GM10266 (cell line): ENCODE results near the gene PHAF1.
"Not testable (repeated sequence)": the region's sequence is repeated elsewhere in the genome, so short reads cannot be mapped to it uniquely, and the experiment has no call there.

ENCODE experiments used
- DNase-seq: peaks from one replicate; pipeline ENCODE4 v3.0.0; 2012; ENCODE audit errors: extremely low spot score
- CTCF ChIP-seq: IDR thresholded peaks from 2 replicates; pipeline ENCODE4 v1.5.1; 2012; ENCODE audit warnings: mild to moderate bottlenecking, low read depth; ENCODE audit not compliant: control insufficient read depth, insufficient read depth; ENCODE audit errors: missing control alignments

PHAF1 gene

GRCh38 chr16:67114793-67115192 lies 5.1 kb downstream of the PHAF1 start:
- TF ChIP-seq CTCF: no peak
- no peak for DNase-seq

GRCh38 chr16:67115639-67116038 lies 5.9 kb downstream of the PHAF1 start:
- no peak for DNase-seq
- no peak for TF ChIP-seq CTCF

DNA sequence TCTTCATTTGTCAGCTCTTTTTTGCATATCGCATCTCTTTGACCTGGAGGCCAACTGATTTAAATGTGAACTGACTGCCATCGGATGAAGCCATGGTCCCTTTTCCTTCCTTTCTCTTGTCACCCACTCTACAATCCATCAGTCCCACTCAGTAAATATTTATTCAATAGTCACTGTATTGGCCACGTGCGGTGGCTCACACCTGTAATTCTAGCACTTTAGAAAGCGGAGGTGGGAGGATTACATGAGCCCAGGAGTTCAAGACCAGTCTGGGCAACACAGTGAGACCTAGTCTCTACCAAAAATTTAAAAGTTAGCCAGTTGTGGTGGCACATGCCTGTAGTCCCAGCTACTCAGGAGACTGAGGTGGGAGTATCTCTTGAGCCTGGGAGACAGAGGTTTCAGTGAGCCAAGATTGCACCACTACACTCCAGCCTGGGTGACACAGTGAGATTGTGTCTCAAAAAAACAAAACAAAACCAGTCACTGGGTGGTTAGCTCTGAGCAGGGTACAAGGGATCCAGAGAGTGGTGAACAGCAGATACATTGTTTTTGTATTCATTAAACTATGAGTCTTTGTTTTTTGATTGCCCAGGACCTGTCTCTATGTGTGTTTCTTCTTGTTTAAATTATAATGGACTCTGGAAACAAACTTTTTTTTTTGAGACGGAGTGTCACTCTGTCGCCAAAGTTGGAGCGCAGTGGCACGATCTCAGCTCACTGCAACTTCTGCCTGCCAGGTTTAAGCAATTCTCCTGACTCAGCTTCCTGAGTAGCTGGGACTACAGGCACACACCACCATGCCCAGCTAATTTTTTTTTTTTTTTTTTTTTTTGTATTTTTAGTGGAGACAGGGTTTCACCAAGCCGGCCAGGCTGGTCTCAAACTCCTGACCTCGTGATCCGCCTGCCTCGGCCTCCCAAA lies 6.9 kb downstream of the PHAF1 start:
- DNase-seq: no peak

DNA sequence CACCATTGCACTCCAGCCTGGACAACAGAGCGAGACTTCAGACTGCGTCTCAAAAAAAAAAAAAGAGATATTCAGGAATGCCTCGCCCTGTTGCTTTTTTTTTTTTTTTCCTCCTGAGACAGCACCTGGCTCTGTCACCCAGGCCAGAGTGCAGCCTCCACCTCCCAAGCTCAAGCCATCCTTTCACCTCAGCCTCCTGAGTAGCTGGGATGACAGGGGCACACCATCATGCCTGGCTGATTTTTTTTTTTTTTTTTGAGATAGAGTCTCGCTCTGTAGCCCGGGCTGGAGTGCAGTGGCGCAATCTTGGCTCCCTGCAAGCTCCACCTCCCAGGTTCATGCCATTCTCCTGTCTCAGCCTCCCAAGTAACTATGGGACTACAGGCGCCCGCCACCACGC lies 8.0 kb downstream of the PHAF1 start:
- no peak for DNase-seq
- no peak for TF ChIP-seq CTCF

More for the DNA sequence above, 6.9 kb downstream of the PHAF1 start:
- TF ChIP-seq CTCF: no peak

- DNase-seq: no peak
- no peak for TF ChIP-seq CTCF
Measured at GRCh38 chr16:67120025-67120424, 10.3 kb downstream of the PHAF1 start.

- DNase-seq: not testable (repeated sequence)
Measured at GRCh38 chr16:67122799-67123198, 13.1 kb downstream of the PHAF1 start.

- no peak for DNase-seq
- TF ChIP-seq CTCF: no peak
Measured at GRCh38 chr16:67128417-67128816, 18.7 kb downstream of the PHAF1 start.
